Astrocyte (in vitro differentiated cells and primary cell): ENCODE measurements around the gene SNX6.
"Not testable (repeated sequence)": the region's sequence is repeated elsewhere in the genome, so short reads cannot be mapped to it uniquely, and the experiment has no call there.

ENCODE experiments used
- EZH2 ChIP-seq: IDR thresholded peaks from 2 replicates; pipeline ENCODE4 v1.6.1; 2012; ENCODE audit warnings: mild to moderate bottlenecking, low read length, inconsistent platforms; ENCODE audit not compliant: insufficient read depth
- TF ChIP-seq, protein P1 (sequence below): IDR thresholded peaks from 2 replicates; pipeline ENCODE4 v1.5.1; 2011; ENCODE audit warnings: low read depth, mild to moderate bottlenecking, inconsistent platforms, low read length, moderate library complexity; ENCODE audit not compliant: insufficient read depth

DNA sequence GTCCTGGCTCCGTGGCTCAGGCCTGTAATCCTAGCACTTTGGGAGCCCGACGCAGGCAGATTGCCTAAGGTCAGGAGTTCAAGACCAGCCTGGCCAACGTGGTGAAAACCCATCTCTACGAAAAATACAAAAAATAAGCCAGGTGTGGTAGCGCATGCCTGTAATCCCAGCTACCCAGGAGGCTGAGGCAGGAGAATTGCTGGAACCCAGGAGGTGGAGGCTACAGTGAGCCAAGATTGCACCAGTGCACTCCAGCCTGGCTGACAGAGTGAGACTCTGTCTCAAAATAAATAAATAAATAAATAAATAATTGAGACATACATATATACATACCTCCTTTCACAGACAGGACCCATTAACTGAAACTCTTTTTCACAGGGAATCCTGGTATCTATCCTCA lies 91.9 kb downstream of the SNX6 start:
- TF ChIP-seq EZH2, result not testable (repeated sequence)
- TF ChIP-seq, protein P1, sequence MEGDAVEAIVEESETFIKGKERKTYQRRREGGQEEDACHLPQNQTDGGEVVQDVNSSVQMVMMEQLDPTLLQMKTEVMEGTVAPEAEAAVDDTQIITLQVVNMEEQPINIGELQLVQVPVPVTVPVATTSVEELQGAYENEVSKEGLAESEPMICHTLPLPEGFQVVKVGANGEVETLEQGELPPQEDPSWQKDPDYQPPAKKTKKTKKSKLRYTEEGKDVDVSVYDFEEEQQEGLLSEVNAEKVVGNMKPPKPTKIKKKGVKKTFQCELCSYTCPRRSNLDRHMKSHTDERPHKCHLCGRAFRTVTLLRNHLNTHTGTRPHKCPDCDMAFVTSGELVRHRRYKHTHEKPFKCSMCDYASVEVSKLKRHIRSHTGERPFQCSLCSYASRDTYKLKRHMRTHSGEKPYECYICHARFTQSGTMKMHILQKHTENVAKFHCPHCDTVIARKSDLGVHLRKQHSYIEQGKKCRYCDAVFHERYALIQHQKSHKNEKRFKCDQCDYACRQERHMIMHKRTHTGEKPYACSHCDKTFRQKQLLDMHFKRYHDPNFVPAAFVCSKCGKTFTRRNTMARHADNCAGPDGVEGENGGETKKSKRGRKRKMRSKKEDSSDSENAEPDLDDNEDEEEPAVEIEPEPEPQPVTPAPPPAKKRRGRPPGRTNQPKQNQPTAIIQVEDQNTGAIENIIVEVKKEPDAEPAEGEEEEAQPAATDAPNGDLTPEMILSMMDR, result not testable (repeated sequence)
